ENCODE measurements around the gene KRTAP12-3.
"Not testable (repeated sequence)": the region's sequence is repeated elsewhere in the genome, so short reads cannot be mapped to it uniquely, and the experiment has no call there.

Gene KRTAP12-3

DNA sequence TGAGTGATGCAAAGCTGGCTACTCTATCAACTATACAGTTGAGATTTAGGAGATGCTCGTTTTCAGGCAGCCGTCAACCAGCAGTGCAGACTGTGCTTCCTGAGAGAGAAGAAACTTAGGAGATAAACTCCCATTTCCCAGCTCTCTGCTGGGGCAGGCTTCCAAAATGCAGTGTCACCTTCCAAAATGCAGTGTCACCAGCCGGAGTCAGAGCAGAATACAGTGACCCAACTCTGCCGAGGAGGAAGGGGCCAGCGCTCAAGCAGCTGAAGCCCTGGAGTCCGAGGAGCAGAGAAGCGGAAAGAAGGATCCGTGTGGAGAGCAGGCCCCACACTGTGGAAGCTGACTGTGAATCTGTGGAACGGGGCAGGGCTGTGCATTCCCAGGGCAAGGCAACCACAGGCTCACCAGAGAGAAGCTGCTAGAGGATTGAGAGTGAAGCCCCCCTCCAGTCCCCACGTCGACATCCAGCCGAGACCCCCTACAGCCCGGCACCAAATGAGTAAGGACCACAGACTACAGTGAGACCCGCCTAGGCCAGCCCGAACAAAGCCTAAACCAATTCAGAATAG is 24.9 kb downstream of the KRTAP12-3 start:
- DNase-seq (ENCODE audit: low read depth in 4 of 4, low spot score in 1 of 4) = no peak

GRCh38 chr21:44684077-44684476 is 26.3 kb downstream of the KRTAP12-3 start:
- DNase-seq (ENCODE audit: low read depth in 4 of 4, low spot score in 1 of 4) = no peak

- no peak for DNase-seq (ENCODE audit: low read depth in 4 of 4, low spot score in 1 of 4)
Measured at GRCh38 chr21:44684483-44684882, 26.8 kb downstream of the KRTAP12-3 start.

DNA sequence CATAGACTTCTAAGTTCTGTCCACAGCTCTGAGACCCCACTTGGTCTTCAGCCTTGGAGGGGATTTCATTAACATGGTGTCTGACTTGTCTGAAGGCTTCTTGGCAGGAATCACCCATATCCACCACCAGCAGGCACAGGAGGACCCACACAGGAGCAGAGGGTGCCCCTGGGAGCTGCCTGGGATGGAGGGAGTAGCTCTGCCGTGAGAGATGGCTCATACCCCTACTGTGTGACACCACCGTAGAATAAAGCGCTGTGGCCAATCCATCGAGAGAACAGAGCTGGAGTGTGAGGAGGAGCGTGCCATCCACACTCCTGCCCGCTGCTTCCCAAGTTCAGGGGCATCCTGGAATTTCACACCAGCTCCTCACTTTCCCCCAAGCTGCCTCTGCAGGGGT is 27.3 kb downstream of the KRTAP12-3 start:
- DNase-seq (ENCODE audit: low read depth in 4 of 4, low spot score in 1 of 4) = not testable (repeated sequence)

- no peak for DNase-seq (ENCODE audit: low read depth in 4 of 4, low spot score in 1 of 4)
Measured at GRCh38 chr21:44686000-44686781, 28.5 kb downstream of the KRTAP12-3 start.

DNA sequence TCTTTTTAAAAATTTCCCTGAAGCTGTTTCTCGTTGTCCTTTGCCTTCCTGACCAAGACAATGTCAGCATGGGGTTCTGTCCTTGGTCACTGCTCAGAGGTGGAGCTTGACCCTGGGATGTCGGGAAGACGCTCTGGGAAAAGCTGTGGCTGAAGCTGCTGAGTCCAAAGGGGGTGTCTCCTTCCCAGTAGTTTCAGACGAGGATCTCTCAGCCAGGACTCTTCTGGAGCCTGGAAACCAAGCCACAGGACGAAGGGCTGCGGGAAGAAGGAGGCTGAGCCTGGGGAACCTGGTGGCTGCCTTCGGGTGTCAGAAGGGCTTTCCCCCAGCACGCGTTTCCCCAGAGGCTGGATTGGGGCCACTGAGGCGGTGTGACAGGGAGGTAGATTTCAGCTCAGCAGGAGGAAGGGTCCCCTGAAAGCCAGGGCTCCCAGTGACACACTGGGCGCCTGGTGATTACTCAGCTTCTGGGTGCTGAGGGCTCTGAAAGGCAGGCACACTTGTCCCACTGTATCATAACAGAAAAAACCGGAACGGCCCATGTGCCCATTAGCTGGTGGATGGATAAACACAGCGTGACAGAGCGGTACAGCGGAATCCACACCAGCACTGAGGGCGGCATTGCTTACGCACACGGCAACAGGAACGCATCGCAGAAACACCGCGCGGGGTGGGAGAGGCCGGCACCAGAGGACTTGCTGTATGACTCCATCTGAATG is 29.3 kb downstream of the KRTAP12-3 start:
- no peak for DNase-seq (ENCODE audit: low read depth in 4 of 4, low spot score in 1 of 4)

DNA sequence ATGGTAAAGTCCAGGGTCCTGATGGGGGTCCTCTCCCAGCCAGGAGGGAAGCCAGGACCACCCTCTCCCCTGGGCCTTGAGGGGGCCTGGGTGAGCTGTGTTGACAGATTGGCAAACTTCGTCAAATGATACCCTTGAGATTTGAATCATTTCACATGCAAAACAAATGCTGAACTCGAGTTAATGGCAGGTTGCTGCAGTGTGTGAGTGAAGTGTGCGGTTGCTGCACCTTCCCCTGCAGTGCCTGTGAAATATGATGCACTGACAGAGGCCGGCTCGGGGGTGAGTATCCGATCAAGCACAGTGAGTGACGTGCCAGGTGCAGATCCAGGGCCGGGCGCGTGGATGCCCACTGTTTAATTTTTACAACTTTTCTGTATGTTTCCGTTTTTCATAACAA is 29.9 kb downstream of the KRTAP12-3 start:
- DNase-seq (ENCODE audit: low read depth in 4 of 4, low spot score in 1 of 4) = no peak

DNA sequence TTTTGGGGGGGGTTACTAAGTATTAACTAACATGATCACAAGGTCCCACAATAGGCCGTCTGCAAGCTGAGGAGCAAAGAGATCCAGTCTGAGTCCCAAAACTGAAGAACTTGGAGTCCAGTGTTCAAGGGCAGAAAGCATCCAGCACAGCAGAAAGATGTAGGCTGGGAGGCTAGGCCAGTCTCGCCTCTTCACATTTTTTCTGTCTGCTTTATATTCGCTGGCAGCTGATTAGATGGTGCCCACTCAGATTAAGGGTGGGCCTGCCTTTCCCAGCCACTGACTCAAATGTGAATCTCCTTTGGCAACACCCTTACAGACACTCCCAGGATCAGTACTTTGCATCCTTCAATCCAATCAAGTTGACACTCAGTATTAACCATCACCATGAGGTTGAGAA is 32.0 kb downstream of the KRTAP12-3 start:
- DNase-seq (ENCODE audit: low read depth in 4 of 4, low spot score in 1 of 4) = not testable (repeated sequence)

DNA sequence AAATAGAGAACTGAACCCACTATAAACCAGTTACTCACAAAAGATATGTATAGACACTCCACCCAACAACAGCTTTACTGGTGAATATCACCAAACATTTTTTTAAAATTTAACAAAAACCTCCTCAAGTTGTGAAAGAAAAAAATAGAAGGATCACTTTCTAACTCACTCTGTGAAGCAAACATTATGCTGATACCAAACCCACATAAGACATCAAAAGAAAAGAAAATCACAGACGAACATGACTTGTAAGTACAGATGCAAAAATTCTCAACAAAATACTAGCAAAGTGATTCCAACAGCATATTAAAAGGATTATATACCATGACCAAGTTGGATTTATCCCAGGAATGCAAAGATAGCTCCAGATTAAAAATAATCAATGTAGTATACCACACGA is 34.0 kb downstream of the KRTAP12-3 start:
- no peak for DNase-seq (ENCODE audit: low read depth in 4 of 4, low spot score in 1 of 4)

GRCh38 chr21:44692798-44693512 is 35.2 kb downstream of the KRTAP12-3 start:
- DNase-seq (ENCODE audit: low read depth in 4 of 4, low spot score in 1 of 4) = no peak

DNA sequence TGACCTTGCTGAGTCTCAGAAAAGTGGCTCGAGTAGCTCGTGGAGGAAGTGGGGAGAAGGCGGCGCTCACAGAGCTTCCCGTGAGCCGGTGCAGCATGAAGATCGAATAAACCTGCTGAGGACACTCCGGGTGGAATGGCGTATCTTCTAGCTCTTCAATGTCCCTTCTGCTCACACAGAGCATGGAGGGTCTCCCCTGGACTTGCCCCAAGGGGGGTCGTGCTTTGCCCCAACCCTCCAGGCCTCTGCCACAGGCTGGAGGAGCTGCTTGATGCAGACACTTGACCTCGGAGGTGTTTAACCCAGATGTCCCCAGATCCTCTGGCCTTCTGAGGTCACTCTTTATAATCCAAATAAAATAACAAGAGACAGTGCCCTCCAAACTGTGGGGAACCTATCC is 37.0 kb downstream of the KRTAP12-3 start:
- DNase-seq (ENCODE audit: low read depth in 4 of 4, low spot score in 1 of 4) = no peak

- DNase-seq (ENCODE audit: low read depth in 4 of 4, low spot score in 1 of 4) = no peak
Measured at GRCh38 chr21:44695184-44695583, 37.5 kb downstream of the KRTAP12-3 start.

GRCh38 chr21:44695641-44696040 is 37.9 kb downstream of the KRTAP12-3 start:
- DNase-seq (ENCODE audit: low read depth in 4 of 4, low spot score in 1 of 4) = no peak

- no peak for DNase-seq (ENCODE audit: low read depth in 4 of 4, low spot score in 1 of 4)
Measured at GRCh38 chr21:44696572-44696971, 38.8 kb downstream of the KRTAP12-3 start.

DNA sequence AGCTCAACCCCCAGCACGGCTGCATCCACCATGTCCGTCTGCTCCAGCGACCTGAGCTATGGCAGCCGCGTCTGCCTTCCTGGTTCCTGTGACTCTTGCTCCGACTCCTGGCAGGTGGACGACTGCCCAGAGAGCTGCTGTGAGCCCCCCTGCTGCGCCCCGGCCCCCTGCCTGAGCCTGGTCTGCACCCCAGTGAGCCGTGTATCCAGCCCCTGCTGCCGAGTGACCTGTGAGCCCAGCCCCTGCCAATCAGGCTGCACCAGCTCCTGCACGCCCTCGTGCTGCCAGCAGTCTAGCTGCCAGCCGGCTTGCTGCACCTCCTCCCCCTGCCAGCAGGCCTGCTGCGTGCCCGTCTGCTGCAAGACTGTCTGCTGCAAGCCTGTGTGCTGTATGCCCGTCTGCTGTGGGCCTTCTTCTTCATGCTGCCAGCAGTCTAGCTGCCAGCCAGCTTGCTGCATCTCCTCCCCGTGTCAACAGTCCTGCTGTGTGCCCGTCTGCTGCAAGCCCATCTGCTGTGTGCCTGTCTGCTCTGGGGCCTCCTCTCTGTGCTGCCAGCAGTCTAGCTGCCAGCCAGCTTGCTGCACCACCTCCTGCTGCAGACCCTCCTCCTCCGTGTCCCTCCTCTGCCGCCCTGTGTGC is 39.6 kb downstream of the KRTAP12-3 start, which contains the start of gene KRTAP10-12:
Gene KRTAP10-12 (plus strand): TSS at position 1 of the 639 bp plus-strand sequence. CDS start 30 bp downstream, at position 31.
- DNase-seq (ENCODE audit: low read depth in 4 of 4, low spot score in 1 of 4) = not testable (repeated sequence)

- DNase-seq (ENCODE audit: low read depth in 4 of 4, low spot score in 1 of 4) = no peak
Measured at GRCh38 chr21:44697811-44698734, 40.3 kb downstream of the KRTAP12-3 start.

GRCh38 chr21:44699502-44700001 is 41.8 kb downstream of the KRTAP12-3 start:
- DNase-seq (ENCODE audit: low read depth in 4 of 4, low spot score in 1 of 4) = no peak

DNA sequence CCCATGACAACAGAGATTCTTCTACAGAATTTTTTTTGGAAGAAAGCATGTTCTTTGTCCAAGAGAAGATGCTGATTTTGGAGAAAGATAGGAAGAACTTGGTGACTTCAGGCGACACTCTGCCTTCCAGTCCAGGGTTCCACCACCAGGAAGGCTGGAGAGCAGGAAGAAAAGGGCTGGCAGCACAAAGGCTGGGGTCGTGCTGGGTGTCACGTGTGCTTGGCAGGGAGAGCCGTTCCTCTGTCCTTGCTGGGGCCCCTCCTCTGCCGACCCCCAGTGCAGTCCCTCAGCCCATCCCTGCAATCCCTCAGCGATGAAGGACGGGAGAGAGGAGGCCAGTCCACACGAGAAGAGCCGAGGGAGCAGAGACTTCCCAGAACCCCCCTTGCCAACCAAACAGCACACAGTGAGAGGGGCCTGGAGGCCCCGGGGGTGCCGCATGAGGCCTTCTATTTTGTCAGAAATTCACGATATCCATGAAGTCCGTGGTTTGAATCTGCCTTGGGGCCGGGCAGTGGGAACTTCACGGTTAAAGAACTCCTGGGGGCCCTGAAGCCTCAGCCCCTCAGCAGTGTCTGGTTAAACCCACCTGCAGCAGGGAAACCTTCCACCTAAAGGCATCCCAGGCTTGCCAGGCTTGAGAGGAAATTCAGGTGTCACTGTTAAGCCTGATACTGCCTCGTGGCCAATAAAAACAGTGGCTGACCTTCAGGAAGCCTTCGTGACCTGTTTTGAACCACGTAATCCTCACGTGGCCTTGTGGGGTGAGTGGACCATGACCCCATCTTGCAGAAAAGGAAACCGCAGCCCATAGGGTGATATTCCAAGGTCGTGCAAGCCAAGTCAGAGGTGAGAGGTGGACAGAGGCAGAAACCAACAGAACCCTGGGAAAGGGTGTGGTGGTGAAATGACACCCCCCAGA is 42.6 kb downstream of the KRTAP12-3 start:
- no peak for DNase-seq (ENCODE audit: low read depth in 4 of 4, low spot score in 1 of 4)

- no peak for DNase-seq (ENCODE audit: low read depth in 4 of 4, low spot score in 1 of 4)
Measured at GRCh38 chr21:44701023-44701400, 43.3 kb downstream of the KRTAP12-3 start.
